HG02571 (cell line): ENCODE measurements around the gene SUCLA2.
"Not testable (repeated sequence)": the region's sequence is repeated elsewhere in the genome, so short reads cannot be mapped to it uniquely, and the experiment has no call there.

ENCODE experiments used
- ATAC-seq: cut with Tn5 transposase; IDR thresholded peaks from one replicate; pipeline ENCODE4 v1.9.1; 2021; ENCODE audit warnings: mild to moderate bottlenecking, moderate library complexity; ENCODE audit not compliant: unreplicated experiment

SUCLA2 gene

DNA sequence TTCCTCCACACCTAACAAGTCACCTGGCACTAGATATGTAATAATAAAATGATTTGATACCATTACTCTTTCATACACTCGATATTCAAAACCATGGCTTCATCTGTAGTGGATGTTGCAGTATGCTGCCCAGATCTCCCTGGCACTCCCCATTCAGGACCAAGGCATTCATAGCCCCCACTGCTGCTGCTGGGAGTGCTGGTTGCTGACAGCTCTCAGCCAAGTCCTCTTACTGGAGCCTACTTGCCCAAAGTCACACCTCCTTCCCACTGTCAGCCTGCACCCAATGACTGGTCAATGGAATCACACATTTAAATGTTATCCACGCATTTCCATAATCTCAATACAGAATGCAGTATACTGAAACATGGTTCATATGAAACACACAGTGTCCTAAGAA lies 3.7 kb downstream of the SUCLA2 start:
- ATAC-seq: no peak

GRCh38 chr13:47991859-47992258 lies 9.2 kb downstream of the SUCLA2 start:
- no peak for ATAC-seq

DNA sequence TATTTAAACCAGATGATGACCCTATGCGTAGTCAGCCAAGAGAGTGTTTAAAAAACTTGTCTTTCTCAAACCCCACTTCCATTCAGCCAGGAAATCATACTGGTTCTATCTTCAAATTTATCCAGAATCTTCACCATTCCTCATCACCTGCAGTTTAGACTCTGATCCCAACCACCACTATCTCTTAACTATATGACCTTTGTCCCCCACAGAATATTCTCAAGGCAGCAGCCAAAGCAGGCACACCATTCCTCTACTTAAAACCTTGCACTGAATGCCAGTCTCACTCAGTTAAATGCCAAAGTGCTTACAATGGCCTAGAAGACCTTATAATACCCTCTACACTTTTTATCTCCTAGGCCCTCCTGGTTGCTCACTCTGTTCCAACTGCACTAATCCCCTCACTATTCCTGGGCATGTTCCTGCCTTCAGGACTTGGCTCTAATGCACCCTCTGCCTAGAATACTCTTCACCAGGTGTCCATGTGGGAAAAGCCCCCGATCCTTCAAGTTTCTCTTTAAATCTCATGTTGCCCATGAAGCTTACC lies 10.1 kb downstream of the SUCLA2 start:
- no peak for ATAC-seq

DNA sequence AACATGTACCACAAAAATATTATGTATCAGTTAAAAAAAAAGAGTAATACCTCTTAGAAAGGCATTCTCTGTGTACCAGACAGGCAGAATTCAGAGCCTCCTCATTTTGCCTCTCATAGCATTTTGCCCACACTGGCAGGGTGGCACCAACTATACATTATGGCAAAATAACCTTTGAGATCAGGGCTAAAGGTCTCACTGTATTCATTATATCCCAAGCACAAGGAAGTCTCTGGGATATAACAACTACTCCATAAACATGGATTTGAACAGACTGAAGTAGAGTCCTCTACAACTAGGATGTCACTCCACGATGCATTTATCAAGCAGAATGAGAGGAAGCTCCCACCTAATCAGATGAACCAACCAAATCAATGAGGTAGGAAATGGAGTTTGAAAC lies 10.6 kb downstream of the SUCLA2 start:
- no peak for ATAC-seq

GRCh38 chr13:47983070-47983469 lies 18.0 kb downstream of the SUCLA2 start:
- ATAC-seq: no peak

DNA sequence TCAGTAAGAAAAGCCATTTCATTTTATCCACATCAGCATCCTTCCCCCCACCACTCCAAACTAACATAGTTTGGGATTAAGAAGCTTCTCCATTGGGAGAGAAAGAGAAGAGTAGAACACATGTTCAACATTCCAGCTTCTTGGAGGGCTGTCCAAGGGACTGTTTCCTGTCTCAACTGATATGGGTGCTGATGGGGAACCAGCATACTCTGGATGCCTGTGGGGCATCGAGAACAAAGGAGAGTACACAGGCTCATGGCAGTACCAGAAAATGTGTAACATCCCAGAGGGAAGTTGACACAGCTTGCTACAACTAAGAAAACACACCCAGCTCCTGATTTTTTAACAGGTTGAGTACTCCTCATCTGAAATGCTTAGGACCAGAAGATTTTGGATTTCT lies 24.7 kb downstream of the SUCLA2 start:
- no peak for ATAC-seq

DNA sequence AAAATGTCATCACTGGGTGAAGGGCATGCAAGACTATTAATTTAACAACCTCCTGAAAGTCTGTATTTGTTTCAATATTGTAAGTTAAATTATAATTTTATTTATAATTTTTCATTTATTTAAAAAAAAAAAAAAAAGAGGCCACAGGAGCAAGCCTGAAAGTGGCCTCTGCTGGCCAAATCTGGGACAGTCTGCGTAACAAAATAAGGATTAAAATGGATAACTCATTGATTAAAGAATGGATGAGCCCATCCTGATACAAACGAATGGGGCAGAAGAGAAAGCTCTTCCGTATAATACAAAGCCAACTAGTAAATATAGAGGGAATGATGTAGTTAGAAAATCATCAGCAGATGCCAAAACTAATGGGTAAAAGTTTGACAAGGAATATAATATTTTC lies 36.2 kb downstream of the SUCLA2 start:
- ATAC-seq: no peak

DNA sequence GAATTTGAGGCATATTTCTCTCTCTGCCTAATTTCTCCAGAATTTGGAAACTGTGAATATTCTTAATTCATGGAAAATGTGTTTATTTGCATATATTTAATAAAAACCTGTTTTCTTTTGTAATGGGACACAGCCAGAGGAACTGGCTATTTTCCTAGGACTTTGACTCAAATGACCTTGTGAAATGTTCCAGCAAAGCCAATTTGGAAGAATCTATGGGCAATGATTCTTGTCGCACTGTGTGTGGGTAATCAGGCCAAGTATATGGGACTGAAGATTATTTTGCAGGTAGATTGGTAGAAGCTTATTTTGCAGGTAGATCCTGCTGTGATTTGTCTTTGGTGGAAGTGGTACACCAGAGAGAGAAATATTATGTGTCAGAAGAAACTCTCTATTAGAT lies 38.8 kb downstream of the SUCLA2 start:
- no peak for ATAC-seq

GRCh38 chr13:47959468-47960247 lies 41.4 kb downstream of the SUCLA2 start:
- no peak for ATAC-seq

- no peak for ATAC-seq
Observed at GRCh38 chr13:47957073-47957472, 44.0 kb downstream of the SUCLA2 start.

DNA sequence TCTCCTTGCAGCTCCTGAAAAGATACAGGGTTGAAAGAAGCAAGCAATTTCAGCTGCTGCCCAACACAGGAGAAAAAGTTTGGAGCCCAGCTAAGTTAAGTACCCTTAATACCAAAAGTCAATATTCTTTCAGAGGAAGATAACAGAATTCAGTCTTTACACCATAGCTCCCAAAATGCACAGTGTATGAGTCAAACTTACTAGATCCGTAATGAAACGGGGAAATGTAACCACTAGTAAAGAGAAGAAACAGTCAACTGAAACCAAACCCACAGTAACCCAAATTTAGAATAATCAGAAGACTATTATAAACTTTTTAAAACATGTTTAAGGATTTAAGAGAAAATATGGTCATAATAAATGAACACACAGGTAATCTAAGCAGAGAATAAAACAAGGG lies 45.2 kb downstream of the SUCLA2 start:
- ATAC-seq: no peak

GRCh38 chr13:47949799-47950198 lies 51.3 kb downstream of the SUCLA2 start:
- ATAC-seq: no peak

- ATAC-seq: no peak
Observed at GRCh38 chr13:47945738-47946137, 55.3 kb downstream of the SUCLA2 start.

- ATAC-seq: not testable (repeated sequence)
Observed at GRCh38 chr13:47945146-47945545, 55.9 kb downstream of the SUCLA2 start.

GRCh38 chr13:47934371-47934770 lies 66.7 kb downstream of the SUCLA2 start:
- ATAC-seq: no peak

DNA sequence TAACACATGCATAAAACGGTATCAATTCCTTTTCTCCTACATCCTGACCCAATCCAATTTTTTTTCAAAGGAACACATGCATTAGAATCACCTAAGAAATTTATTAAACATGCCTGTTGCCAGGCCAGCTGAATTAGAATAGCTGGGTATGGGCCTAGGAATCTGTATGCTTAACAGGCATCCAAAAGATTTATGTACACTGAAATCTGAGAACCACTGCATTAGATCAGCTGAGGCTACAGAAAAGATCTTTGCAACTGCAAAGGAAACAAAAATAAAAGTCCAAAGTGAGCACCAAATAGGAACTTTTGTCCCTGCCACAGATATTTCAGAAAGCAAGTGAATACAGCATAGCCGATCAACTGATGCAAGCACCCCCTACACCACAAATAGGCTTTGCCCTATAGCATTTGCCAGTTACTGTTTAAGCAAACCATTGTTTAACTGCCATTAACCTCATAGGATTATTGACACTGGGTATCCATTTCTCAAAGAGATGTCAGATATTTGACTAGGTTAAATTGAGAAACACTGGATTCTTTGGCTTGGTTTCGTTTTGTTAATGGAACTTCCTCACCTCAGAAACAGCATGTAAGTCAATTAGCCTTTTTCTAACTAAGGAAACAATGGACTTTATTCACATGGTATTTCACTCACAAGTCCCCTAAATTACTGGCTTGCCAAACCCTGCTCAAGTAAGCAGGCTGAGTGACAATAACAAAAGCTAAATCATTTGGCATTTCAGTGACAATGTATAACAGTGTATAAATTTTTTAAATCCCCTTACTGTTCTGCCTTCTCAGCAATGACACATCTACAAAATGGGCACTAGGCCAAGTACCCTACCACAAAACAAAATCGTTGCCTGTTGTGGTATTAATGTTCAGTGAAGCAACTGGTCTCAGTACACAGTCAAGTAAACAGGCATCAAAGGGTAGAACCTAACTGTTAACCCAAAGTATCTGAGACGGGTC lies 67.8 kb downstream of the SUCLA2 start:
- no peak for ATAC-seq

DNA sequence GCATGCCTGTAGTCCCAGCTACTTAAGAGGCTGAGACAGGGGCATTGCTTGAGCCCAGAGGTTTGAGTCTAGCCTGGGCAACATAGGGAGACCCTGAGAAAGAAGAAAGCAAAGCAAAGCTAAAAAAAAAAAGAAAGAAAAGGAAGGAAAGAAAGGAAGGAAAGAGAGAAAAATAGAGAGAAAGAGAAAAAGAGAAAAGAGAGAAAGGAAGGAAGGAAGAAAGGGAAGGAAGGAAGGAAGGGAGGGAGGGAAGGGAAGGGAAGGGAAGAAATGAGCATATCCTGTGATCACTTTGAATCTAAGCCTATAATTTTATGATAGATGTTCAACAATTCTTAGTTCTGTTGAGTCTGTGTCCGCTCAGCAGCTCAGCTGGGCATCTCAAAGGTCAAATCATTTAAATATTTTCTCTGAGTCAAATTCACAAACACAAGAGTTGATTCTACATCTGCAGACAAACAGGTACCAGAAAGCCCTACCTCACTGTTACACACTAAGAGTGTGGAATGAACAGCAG lies 70.4 kb downstream of the SUCLA2 start:
- no peak for ATAC-seq

- ATAC-seq: no peak
Observed at GRCh38 chr13:47929156-47929555, 71.9 kb downstream of the SUCLA2 start.

GRCh38 chr13:47917022-47917574 lies 84.0 kb downstream of the SUCLA2 start:
- no peak for ATAC-seq

DNA sequence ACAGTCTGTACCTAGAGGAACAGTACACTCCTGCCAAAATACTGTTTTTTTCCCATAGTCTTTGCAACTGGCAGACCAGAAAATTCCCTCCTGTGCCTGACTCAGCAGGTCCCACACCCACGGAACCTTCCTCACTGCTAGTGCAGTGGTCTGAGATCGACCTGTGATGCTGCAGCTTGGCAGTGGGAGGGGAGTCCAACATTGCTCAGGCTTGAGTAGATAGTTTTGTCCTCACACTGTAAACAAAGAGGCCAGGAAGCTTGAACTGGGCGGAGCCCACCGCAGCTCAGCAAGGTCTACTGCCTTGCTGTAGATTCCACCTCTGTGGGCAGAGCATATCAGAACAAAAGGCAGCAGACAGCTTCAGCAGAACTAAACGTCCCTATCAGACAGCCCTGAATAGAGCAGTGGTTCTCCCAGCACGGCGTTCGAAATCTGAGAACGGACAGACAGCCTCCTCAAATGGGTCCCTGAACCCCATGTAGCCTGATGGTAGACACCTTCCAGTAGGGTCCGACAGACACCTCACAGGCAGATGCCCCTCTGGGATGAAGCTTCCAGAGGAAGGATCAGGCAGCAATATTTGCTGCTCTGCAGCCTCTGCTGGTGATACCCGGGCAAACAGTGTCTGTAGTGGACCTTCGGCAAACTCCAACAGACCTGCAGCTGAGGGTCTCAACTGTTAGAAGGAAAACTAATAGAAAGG lies 92.7 kb downstream of the SUCLA2 start:
- ATAC-seq: no peak

DNA sequence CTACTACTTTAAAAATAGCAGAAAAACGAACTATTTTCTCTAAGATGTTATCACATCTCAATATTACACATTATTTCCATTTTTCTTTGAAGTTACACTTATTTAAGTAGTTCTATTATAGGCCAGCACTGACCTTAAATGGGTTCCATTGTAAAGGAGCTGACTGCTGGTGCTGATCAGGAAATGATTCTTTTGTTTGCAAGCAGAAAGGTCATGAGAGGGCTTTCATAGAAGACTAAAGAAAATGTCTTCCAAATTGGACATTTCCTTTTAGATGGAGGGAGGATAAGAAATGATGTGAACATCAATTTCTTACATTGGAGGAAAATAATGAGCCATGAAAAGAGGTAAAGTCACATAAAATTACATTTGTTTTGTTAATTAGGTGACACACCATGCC lies 96.2 kb downstream of the SUCLA2 start:
- no peak for ATAC-seq
